Subcutaneous adipose tissue (tissue), 4 donors: Measurements from ENCODE around the gene RHBDF2. TPM values are rescaled to one million over a fixed set of nuclear protein-coding genes. Genes with fewer than 3 reads are reported as not detected.

Source experiments
- total RNA-seq, 4 donors: library from RNA; depleted of rRNA; stranded (reverse); fragments of >200 nt; gene quantifications; one replicate each; pipeline ENCODE4 v1.1.0, GENCODE V29; 2016
- TF ChIP-seq, protein P1 (sequence below): fragments of 450-650 bp; IDR thresholded peaks from one replicate; pipeline ENCODE4 v1.5.1; 2016; ENCODE audit warnings: low read depth, mild to moderate bottlenecking, control low read depth, antibody characterized with exemption, moderate library complexity

Gene RHBDF2
- total RNA-seq, 4 donors from 2014 or later, result 23.2 to 68.0 (median 37.2) TPM

DNA sequence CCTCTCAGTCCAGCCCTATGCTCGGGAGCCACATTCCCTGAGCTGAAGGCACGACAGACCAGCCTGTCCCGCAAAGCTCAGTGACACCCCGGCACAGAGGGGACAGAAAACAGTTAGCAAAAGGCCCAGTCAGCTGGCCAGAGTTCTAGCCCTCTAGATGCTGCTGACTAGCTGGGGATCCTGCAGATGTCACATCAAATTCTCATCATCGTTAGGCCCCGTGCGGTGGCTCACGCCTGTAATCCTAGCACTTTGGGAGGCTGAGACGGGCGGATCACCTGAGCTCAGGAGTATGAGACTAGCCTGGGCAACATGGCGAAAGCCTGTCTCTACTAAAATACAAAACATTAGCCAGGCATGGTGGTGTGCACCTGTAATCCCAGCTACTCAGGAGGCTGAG lies 65.5 kb downstream of the RHBDF2 start:
- TF ChIP-seq, protein P1, sequence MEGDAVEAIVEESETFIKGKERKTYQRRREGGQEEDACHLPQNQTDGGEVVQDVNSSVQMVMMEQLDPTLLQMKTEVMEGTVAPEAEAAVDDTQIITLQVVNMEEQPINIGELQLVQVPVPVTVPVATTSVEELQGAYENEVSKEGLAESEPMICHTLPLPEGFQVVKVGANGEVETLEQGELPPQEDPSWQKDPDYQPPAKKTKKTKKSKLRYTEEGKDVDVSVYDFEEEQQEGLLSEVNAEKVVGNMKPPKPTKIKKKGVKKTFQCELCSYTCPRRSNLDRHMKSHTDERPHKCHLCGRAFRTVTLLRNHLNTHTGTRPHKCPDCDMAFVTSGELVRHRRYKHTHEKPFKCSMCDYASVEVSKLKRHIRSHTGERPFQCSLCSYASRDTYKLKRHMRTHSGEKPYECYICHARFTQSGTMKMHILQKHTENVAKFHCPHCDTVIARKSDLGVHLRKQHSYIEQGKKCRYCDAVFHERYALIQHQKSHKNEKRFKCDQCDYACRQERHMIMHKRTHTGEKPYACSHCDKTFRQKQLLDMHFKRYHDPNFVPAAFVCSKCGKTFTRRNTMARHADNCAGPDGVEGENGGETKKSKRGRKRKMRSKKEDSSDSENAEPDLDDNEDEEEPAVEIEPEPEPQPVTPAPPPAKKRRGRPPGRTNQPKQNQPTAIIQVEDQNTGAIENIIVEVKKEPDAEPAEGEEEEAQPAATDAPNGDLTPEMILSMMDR, result no peak

DNA sequence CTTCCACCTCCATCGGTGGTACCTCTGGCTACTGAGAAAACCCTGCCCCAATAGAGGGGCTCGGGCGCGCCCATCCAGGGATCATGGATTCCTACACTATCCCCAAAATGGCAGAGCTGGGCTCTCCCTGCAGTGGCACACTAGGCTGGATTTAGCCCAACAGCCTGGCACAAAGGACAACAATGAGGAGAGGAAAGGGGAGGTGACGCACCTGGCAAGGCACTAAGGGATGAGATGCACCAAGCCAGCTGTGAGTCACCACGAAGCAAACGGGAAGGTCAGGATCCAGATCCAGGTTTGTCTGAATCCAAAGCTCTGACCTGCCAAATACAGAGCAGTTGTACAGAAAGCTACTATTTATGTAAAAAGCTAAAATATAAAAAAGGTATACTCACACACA lies 66.4 kb downstream of the RHBDF2 start:
- TF ChIP-seq, protein P1, result no peak

DNA sequence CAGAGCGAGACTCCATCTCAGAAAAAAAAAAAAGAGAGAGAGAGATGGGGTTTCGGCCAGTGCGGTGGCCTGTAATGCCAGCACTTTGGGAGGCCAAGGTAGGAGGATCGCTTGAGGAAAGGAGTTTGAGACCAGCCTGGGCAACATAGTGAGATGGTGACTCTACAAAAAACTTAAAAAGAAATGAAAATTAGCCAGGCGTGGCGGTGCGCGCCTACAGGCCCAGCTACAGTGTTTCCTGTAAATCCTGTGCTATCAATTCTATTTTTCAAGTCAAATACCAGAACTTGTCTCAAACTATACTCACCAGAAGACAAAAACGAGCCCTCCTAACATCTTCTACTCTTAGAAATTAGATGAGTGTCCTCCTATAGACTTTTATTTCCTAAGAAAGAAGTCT lies 67.5 kb downstream of the RHBDF2 start:
- TF ChIP-seq, protein P1, result no peak

DNA sequence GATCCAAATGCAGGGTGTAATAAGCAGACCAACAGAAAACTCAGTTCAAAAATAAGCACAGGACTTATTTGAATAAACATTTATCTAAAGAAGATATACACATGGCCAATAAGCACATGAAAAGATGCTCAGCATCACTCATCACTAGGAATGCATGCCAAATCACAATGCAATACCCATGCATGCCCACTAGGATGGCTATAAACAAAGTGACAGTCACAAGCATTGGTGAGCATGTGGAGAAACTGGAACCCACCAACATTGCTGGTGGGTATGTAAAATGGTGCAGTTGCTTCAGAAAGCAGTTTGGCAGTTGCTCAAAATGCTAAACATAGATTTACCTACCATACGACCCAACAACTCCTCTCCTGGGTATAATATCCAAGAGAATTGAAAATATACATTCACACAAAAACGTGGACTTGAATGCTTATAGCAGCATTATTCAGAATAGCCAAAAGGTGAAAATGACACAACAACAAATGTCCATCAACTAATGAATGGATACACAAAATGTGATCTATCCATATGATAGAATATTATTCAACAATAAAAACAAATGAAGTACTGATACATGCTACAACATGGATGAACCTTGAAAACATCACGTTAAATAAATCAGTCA lies 68.4 kb downstream of the RHBDF2 start:
- TF ChIP-seq, protein P1, result no peak

DNA sequence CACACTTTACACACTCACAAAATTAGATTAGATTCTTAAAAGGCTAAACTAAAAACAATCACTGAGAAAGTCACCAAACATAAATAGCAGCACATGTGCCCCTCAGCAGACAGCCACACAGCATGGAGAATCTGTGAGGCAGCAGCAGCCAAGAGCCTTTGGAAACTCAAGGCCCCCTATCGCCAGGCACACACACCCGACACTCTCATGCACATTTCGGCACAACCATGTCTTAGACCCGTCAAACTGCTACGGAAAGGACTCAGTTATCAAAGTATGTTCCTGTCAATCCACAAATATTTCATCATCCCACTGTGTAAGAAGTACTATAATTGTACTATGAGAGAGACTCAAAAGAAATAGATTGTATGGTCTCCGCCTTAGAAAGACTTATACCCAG lies 69.2 kb downstream of the RHBDF2 start:
- TF ChIP-seq, protein P1, result no peak

DNA sequence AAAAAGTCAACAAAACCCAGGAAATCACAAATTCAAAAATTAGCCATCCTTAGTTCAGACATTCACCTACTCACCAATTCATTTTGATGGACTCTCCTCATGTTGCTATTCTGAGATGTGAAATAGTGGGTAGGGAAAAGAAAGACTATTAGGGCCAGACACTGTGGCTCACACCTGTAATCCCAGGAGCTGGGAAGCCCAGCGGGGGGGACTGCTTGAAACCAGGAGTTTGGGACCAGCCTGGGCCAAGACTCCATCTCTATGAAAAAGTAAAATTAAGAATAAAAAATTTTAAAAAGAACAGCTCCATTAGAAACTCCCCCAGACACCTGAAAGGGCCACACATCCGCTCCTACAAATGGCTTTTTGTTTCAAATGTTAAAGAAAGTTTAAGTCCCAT lies 69.7 kb downstream of the RHBDF2 start:
- TF ChIP-seq, protein P1, result no peak

DNA sequence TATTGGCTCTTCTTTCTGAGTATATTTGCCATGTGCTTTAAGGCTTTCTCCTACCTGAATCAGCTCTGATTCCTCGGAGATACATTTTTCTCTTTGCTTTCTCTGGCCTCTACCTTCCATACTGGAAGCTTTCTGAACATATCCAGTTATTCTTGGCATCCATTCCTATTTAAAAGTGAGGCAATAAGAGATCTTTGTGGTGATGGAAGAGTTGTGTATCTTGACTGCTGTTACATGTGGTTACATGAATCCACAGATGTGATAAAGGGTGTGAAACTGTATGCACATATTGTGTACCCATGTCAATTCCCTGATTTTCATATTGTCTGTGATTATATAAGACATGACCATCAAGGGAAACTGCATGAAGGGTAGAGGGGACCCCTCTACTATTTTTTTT lies 72.7 kb downstream of the RHBDF2 start:
- TF ChIP-seq, protein P1, result no peak
